22Rv1 (cell line): ENCODE measurements around the gene COL23A1.

Experiments used
- H3K27ac ChIP-seq: fragments of 450-650 bp; 2 replicates; pipeline ENCODE4 v1.5.1; 2017
- CTCF ChIP-seq: fragments of 450-650 bp; IDR thresholded peaks from 2 replicates; pipeline ENCODE4 v1.5.1; 2017; ENCODE audit warnings: mild to moderate bottlenecking
- ZFX ChIP-seq: fragments of 450-650 bp; IDR thresholded peaks from 2 replicates; pipeline ENCODE4 v1.6.1; 2017; ENCODE audit warnings: antibody characterized with exemption, borderline replicate concordance

Gene COL23A1

GRCh38 chr5:178433273-178433775, 156.9 kb downstream of the COL23A1 start:
- TF ChIP-seq CTCF, result no peak
- no peak for TF ChIP-seq ZFX

GRCh38 chr5:178432421-178433272, 157.5 kb downstream of the COL23A1 start:
- no peak overlapping the region for H3K27ac ChIP-seq
- TF ChIP-seq CTCF, result no peak

More at GRCh38 chr5:178433273-178433775, 156.9 kb downstream of the COL23A1 start:
- no peak overlapping the region for H3K27ac ChIP-seq

- no peak for TF ChIP-seq ZFX
- TF ChIP-seq CTCF, result no peak
Measured at GRCh38 chr5:178431782-178432165, 158.4 kb downstream of the COL23A1 start.

GRCh38 chr5:178431063-178431781, 159.0 kb downstream of the COL23A1 start:
- no peak overlapping the region for H3K27ac ChIP-seq
- TF ChIP-seq ZFX (no peak), CTCF (no peak)

More at GRCh38 chr5:178431782-178432165, 158.4 kb downstream of the COL23A1 start:
- no peak overlapping the region for H3K27ac ChIP-seq

GRCh38 chr5:178430186-178431062, 159.8 kb downstream of the COL23A1 start:
- H3K27ac ChIP-seq, result no peak overlapping the region

More at GRCh38 chr5:178430186-178431062, 159.8 kb downstream of the COL23A1 start:
- TF ChIP-seq CTCF (no peak), ZFX (no peak)
